Measurements from ENCODE around the gene PPP1R11.

PPP1R11 gene

DNA sequence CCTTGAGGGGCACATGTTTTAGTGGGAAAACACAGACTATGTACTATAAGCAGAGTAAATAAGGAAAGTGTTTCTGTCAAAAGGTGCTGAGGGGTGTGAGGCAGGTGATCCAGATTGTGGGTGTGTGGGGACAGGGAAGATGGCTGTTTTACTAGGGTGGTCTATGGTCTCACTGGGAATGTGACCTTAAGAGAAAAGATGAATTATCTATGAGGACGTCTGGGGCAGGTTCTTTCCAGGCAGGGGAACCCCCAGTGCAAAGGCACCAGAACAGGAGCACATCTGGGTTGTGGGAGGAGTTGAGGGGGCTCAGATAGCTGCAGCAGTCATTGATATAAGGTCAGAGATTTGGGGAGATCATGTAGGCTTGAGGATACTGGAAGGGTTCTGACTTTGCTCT lies 24.1 kb upstream of the PPP1R11 start:
- H3K27ac Mint-ChIP-seq, result peak overlapping the region in 1 of 2 donors; percentile 5
- peaks cover 4% of the 10 kb centered on the region for H3K36me3 Mint-ChIP-seq (ENCODE audit: insufficient read depth)
- DNase-seq, result no peak
- no peak for ATAC-seq (replicated peaks)
- no peaks in the 10 kb centered on the region for H3K9me3 Mint-ChIP-seq
- no peak overlapping the region for H3K4me3 Mint-ChIP-seq
- H3K4me1 Mint-ChIP-seq (ENCODE audit: low read depth in 2 of 2), result peaks cover 1 to 10% of the 10 kb centered on the region in 2 donors
- no peaks in the 10 kb centered on the region for H3K27me3 Mint-ChIP-seq

DNA sequence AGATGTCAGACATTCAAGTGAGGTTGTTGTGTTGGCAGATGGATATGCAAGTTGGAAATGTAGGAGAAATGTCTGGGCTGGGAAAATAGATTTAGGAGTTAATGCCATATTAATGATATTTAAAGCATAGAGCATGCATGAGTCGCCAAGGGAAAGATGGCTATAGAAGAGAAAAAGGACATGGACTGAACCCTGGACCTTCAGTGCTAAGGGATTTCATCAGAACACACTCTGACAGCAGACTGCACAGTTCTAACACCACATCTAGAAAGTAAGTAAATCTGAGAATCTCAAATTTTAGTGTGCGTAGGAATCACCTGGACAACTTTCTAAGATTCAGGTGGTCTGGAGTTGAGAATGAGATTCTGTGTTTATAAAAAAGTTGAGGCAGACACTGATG lies 23.3 kb upstream of the PPP1R11 start:
- H3K27ac Mint-ChIP-seq, result no peak overlapping the region

DNA sequence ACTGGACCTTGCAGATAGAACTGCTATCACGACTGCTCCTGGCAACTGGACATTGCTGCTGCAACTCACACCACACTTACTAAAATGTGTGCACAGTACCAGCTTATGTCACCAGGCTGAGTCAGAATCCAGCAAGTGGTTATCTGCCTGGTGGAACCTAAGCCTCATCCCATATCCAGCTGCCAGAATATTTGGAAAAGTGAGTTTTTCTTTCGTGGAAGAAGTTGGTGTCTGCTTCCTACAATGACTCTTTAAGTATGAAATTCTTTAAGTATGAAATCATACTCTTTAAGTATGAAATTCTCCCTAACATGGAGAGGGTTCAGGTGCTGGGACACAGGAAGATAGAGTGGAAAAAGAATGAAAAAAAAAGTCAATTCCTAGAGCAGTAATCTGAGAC lies 22.4 kb upstream of the PPP1R11 start:
- no peak for ATAC-seq (replicated peaks)
- DNase-seq, result no peak
- Mint-ChIP-seq H3K4me1 (ENCODE audit: low read depth in 2 of 2) (peaks cover 1 to 10% of the 10 kb centered on the region in 2 donors), H3K27ac (no peak overlapping the region), H3K9me3 (no peaks in the 10 kb centered on the region), H3K27me3 (no peaks in the 10 kb centered on the region), H3K36me3 (ENCODE audit: insufficient read depth) (peaks cover 4% of the 10 kb centered on the region), H3K4me3 (no peak overlapping the region)

More for the DNA sequence above, 23.3 kb upstream of the PPP1R11 start:
- H3K9me3 Mint-ChIP-seq, result no peaks in the 10 kb centered on the region
- no peak for DNase-seq
- H3K4me1 Mint-ChIP-seq (ENCODE audit: low read depth in 2 of 2), result peaks cover 1 to 10% of the 10 kb centered on the region in 2 donors
- no peak for ATAC-seq (replicated peaks)
- no peaks in the 10 kb centered on the region for H3K27me3 Mint-ChIP-seq
- no peak overlapping the region for H3K4me3 Mint-ChIP-seq
- H3K36me3 Mint-ChIP-seq (ENCODE audit: insufficient read depth), result peaks cover 4% of the 10 kb centered on the region

DNA sequence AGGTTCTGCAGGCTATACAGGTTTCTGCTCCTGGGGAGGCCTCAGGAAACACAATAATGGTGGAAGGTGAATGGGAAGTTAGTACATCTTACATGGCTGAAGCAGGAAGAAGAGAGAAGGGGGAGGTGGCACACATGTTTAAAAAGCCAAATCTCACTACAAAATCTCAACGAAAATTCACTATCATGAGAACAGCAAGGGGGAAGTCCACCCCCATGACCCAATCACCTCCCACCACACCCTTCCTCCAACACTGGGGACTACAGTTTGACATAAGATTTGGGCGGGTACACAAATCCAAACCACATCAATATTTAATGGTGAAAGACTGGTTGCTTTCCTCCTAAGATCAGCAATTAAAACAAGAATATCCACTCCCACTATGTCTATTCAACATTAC lies 19.8 kb upstream of the PPP1R11 start:
- H3K9me3 Mint-ChIP-seq, result no peaks in the 10 kb centered on the region
- no peaks in the 10 kb centered on the region for H3K27me3 Mint-ChIP-seq
- H3K27ac Mint-ChIP-seq, result peak overlapping the region in 1 of 2 donors; percentile 20
- H3K36me3 Mint-ChIP-seq (ENCODE audit: insufficient read depth), result peaks cover 4% of the 10 kb centered on the region
- DNase-seq (no peak), ATAC-seq (replicated peaks) (no peak)
- H3K4me3 Mint-ChIP-seq, result no peak overlapping the region
- H3K4me1 Mint-ChIP-seq (ENCODE audit: low read depth in 2 of 2), result peaks cover 5 to 9% of the 10 kb centered on the region in 2 donors

DNA sequence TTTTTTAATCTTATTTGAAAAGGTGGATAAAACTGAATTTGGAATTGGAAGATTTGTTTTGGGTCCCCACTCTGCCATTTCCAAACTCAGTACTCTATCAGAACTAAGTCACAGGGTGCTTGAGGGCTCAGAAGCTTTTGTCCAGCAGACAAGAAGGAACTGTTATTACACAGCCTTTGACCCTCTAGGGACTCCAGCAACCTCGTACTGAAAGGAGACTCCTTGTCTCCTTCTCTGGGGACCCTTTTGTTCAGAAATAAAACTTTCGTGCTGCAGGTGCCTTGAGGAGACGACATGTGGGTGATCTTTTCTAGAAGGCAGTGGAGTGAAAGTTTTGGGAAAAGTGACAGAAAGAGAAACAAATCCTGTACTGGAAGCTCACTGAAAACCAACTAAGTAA lies 13.3 kb upstream of the PPP1R11 start:
- Mint-ChIP-seq H3K27me3 (no peaks in the 10 kb centered on the region), H3K36me3 (ENCODE audit: insufficient read depth) (peaks cover 13% of the 10 kb centered on the region), H3K4me3 (no peak overlapping the region), H3K27ac (no peak overlapping the region), H3K9me3 (no peaks in the 10 kb centered on the region), H3K4me1 (ENCODE audit: low read depth in 2 of 2) (peaks cover 0 to 5% of the 10 kb centered on the region in 2 donors)
- DNase-seq (no peak), ATAC-seq (replicated peaks) (no peak)

DNA sequence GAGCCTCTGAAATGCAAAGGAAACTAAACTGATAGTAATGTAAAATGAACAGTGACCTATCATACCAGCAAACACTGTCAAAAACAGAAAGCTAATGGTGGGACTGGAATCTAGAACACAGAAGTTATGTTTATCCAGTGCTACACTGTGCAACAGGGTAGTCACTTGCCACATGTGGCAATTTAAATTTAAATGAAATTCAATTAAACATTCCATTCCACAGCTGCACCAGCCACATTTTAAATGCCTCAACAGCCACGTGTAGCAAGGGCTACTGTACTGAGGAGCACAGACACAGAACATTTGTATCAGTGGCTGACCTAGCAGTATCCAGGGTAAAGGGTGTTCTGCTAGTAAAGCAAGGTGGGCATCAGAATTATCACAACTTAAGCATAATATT lies 11.5 kb upstream of the PPP1R11 start:
- ATAC-seq (replicated peaks), result no peak

DNA sequence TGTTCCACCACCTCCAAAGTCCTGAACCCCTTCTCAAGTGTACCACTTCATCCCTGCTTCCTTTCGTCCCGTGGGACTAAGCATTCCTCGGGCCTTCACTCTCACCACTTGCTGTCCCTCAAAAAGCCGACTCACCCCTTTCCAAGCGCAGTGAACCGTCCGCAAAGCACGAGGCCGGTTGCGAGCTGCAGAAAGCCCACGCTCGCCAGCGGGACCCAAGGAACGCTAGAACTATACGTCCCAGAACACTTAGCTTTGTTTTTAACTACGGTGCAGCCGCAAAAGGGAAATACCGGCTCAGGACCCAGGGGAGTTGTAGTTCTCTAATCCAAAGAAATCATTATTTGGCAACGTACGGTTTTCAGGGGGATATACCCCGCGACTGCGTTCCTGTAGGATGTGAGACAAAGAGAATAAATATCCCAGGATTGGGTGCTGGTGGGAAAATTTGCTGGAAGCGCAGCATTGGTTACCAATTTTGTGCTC lies 6.3 kb upstream of the PPP1R11 start:
- Mint-ChIP-seq H3K4me3 (peak overlapping the region; percentile 90 to 92), H3K27me3 (no peaks in the 10 kb centered on the region), H3K4me1 (ENCODE audit: low read depth in 2 of 2) (peaks cover 14 to 16% of the 10 kb centered on the region in 2 donors), H3K9me3 (no peaks in the 10 kb centered on the region), H3K27ac (peak overlapping the region; percentile 89 to 94), H3K36me3 (ENCODE audit: insufficient read depth) (peaks cover 43% of the 10 kb centered on the region)
- no peak for DNase-seq
- peak; percentile 33 for ATAC-seq (replicated peaks)

More for the DNA sequence above, 11.5 kb upstream of the PPP1R11 start:
- Mint-ChIP-seq H3K4me1 (ENCODE audit: low read depth in 2 of 2) (peaks cover 3 to 7% of the 10 kb centered on the region in 2 donors), H3K36me3 (ENCODE audit: insufficient read depth) (peaks cover 14% of the 10 kb centered on the region), H3K9me3 (no peaks in the 10 kb centered on the region), H3K4me3 (no peak overlapping the region), H3K27ac (no peak overlapping the region), H3K27me3 (no peaks in the 10 kb centered on the region)
- DNase-seq, result no peak

DNA sequence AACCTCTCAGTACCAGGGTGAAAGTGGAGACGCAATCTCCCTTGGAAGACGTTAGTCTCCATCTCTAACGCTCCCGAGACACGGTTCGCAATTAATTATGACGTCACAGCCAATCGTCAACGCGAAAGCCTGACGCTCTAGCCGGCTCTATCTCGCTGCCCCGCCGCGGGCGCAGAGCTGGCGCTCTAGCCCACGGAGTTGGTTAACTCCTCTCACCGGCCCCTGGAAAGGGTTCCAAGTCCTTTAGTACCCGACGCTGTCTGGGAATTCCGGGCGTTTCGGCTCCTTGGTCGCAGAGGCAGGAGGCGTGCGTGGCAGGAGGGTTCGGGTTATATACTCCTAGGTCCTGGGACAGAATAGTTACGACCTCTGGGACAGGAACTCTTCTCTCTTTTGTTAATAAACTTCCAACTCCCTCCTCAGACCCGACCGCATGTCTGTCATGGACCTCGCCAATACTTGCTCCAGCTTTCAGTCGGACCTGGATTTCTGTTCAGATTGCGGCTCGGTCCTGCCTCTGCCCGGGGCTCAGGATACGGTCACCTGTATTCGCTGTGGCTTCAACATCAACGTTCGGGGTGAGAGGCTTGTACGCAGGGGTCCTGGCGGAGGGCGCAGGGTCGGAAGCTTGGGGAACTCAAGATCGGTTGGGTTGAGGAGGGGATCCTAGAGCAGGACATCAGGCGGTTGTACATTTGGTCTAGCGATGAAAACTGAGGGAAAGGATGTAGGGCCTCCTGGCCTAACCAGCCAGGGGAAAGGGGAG lies 5.7 kb upstream of the PPP1R11 start, which contains the start of gene POLR1H:
Gene POLR1H, plus strand, starts transcription at position 174 of the 766 bp plus-strand sequence. Its CDS starts 260 bp downstream, at position 434.
- Mint-ChIP-seq H3K27ac (peak within 1 kb of the TSS; percentile 89 to 94), H3K36me3 (ENCODE audit: insufficient read depth) (peaks cover 40% of the 10 kb centered on the region), H3K27me3 (no peaks in the 10 kb centered on the region), H3K4me3 (peak within 1 kb of the TSS; percentile 90 to 92), H3K4me1 (ENCODE audit: low read depth in 2 of 2) (peaks cover 19 to 20% of the 10 kb centered on the region in 2 donors), H3K9me3 (no peaks in the 10 kb centered on the region)
- DNase-seq, result peak; percentile 81 to 85 (median 82)
- peak; percentile 88 for ATAC-seq (replicated peaks)

DNA sequence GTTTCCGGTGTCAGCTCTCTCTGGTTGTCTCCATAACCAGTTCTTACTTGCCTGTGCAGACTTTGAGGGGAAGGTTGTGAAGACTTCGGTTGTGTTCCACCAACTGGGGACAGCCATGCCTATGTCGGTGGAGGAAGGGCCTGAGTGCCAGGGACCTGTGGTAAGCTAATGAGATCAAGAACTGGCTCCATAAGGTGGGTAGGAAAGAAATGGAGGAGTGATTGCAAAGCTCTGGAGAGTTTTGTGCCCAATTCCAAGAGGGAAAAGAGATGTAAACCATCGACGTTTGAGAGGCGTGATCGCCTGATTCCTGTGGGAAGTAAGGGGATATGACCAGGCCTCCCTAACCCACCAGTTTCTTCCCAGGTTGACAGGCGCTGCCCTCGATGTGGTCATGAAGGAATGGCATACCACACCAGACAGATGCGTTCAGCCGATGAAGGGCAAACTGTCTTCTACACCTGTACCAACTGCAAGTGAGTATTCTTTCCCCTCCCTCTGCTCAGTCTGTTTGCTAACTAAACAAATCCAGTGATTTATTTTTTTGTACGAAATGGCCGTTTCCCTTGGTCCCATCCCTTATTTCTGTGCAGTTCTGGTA lies 5.0 kb upstream of the PPP1R11 start:
- H3K4me1 Mint-ChIP-seq (ENCODE audit: low read depth in 2 of 2), result peaks cover 25 to 26% of the 10 kb centered on the region in 2 donors
- ATAC-seq (replicated peaks) (peak; percentile 61), DNase-seq (peak; percentile 20 to 47 (median 41))
- no peaks in the 10 kb centered on the region for H3K27me3 Mint-ChIP-seq
- H3K27ac Mint-ChIP-seq, result peak overlapping the region; percentile 89 to 94
- peaks cover 43% of the 10 kb centered on the region for H3K36me3 Mint-ChIP-seq (ENCODE audit: insufficient read depth)
- peak overlapping the region; percentile 90 to 92 for H3K4me3 Mint-ChIP-seq
- H3K9me3 Mint-ChIP-seq, result no peaks in the 10 kb centered on the region

DNA sequence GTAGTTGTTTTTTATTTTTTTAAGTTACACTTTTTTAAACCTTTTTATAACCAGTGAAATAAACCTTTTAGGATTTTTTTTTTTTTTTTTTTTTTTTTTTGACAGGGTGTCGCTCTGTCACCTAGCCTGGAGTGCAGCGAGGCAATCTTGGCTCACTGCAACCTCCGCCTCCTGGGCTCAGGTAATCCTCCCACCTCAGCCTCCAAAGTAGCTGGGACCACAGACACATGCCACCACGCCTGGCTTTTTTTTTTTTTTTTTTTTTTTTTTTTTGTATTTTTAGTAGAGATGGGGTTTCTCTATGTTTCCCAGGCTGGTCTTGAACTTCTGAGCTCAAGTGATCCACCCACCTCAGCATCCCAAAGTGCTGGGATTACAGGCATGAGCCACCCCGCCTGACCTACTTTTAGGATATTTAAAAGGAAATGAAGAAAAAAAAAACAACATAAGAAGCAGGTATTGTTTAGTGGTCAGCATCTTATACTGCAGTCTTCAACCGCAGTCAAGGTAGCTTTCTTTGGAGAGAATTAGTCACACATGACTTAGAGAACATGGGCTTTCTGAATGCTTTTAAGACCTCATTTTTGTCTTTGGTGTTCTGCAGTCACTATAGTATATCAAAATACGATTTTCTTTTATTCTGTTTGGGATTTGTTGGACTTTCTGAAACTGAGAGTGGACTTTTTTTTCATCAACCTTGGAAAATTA lies 4.4 kb upstream of the PPP1R11 start:
- H3K27ac Mint-ChIP-seq, result peak overlapping the region; percentile 44 to 89
- ATAC-seq (replicated peaks) (no peak), DNase-seq (no peak)
- peaks cover 29 to 32% of the 10 kb centered on the region in 2 donors for H3K4me1 Mint-ChIP-seq (ENCODE audit: low read depth in 2 of 2)
- peaks cover 44% of the 10 kb centered on the region for H3K36me3 Mint-ChIP-seq (ENCODE audit: insufficient read depth)
- H3K4me3 Mint-ChIP-seq, result peak overlapping the region; percentile 90 to 92
- H3K27me3 Mint-ChIP-seq, result no peaks in the 10 kb centered on the region
- no peaks in the 10 kb centered on the region for H3K9me3 Mint-ChIP-seq

DNA sequence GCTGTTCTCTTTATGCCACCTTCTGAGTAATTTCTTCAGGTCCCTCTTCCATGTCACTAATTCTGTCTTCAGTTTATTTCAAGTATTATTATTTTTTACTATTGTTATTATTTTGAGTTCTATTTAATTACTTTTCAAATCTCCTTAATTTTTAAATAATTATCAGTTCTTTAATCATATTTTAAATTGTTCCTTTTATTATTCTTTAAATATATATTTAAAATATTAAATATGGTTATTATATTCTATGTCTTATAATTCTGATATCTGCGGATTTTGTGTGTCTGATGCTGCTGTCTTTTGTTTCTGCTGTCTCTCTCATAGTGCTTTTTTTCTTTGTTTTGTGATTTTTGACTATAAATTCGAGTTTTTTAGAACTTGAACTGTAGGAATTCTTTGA lies 3.7 kb upstream of the PPP1R11 start:
- DNase-seq, result no peak
- H3K4me1 Mint-ChIP-seq (ENCODE audit: low read depth in 2 of 2), result peaks cover 36 to 39% of the 10 kb centered on the region in 2 donors
- peak overlapping the region in 1 of 2 donors; percentile 25 for H3K4me3 Mint-ChIP-seq
- peak overlapping the region; percentile 44 to 89 for H3K27ac Mint-ChIP-seq
- no peaks in the 10 kb centered on the region for H3K27me3 Mint-ChIP-seq
- no peak for ATAC-seq (replicated peaks)
- peaks cover 47% of the 10 kb centered on the region for H3K36me3 Mint-ChIP-seq (ENCODE audit: insufficient read depth)
- H3K9me3 Mint-ChIP-seq, result no peaks in the 10 kb centered on the region

DNA sequence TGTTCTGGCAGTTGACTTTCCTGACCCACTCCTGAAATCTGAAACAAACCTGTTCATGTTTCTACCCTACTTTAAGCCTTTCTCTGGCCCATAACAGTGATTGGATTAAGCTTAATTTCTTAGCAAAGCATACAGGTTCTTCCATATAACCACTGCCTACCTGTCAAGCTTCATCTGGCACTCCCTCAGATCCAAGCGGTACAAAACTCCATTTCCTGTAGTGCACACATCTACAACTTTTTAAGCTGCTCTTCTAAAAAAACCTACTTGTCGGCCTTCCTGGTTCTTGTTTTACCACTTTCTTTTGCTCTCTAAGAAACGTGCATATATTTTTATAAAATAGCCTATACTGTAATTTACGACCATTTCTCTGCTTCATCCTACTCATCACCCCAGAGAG lies 916 bp upstream of the PPP1R11 start:
- Mint-ChIP-seq H3K27me3 (peaks cover 11 to 13% of the 10 kb centered on the region in 2 donors), H3K36me3 (ENCODE audit: insufficient read depth) (peaks cover 64% of the 10 kb centered on the region), H3K27ac (peak overlapping the region; percentile 96 to 99), H3K4me1 (ENCODE audit: low read depth in 2 of 2) (peaks cover 43 to 48% of the 10 kb centered on the region in 2 donors), H3K9me3 (no peaks in the 10 kb centered on the region), H3K4me3 (peak overlapping the region; percentile 83 to 95)
- DNase-seq (no peak), ATAC-seq (replicated peaks) (no peak)

DNA sequence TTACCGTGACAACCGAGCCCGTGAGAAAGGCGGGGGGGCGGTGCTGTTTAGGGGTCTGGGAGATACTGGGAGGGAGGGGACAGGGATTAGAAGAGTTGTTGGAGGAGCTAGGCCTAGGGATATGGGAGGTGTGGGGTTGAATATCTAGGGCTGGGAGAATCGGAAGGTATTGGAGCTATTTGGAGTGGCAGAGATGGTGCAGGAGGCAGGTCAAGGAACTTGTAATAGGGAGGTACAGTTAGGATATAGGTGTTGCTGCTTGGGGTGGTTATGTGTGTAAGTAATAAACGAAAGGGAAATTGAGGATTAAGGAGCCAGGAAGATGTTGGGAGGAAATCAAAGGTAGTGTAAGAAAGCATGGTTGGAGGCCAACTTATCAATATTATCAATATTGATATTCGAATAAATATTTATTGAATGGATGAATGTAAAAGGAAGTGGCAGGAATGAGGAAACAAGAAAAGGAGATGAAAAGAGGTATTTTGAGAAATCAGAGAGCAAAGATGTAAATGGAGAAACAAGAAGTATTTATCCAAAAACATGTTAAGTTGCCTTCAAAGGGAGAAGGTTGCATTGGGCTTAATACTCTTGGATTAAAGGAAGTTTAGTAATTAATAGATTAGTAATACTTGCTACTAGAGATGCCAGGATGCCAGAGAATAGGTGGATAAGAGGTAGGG lies 602 bp downstream of the PPP1R11 start:
- peak overlapping the region; percentile 96 to 99 for H3K27ac Mint-ChIP-seq
- H3K27me3 Mint-ChIP-seq, result peaks cover 21 to 27% of the 10 kb centered on the region in 2 donors
- ATAC-seq (replicated peaks) (no peak), DNase-seq (no peak)
- H3K4me3 Mint-ChIP-seq, result peak overlapping the region; percentile 83 to 95
- H3K9me3 Mint-ChIP-seq, result no peaks in the 10 kb centered on the region
- peaks cover 40 to 46% of the 10 kb centered on the region in 2 donors for H3K4me1 Mint-ChIP-seq (ENCODE audit: low read depth in 2 of 2)
- H3K36me3 Mint-ChIP-seq (ENCODE audit: insufficient read depth), result peaks cover 53% of the 10 kb centered on the region
